Kidney epithelial cell (primary cell): Measurements from ENCODE around the gene KRT81. TPM values are rescaled to one million over a fixed set of nuclear protein-coding genes. Genes with fewer than 3 reads are reported as not detected.

Experiments
- DNase-seq: peaks from one replicate; pipeline ENCODE4 v3.0.0-alpha.2; 2010; ENCODE audit warnings: low read depth
- H3K27me3 ChIP-seq: 2 replicates; pipeline ENCODE4 v1.6.0; 2011; ENCODE audit warnings: low read length; ENCODE audit not compliant: control insufficient read depth, insufficient read depth
- H3K36me3 ChIP-seq: 2 replicates; pipeline ENCODE4 v1.5.1; 2011; ENCODE audit warnings: low read length; ENCODE audit not compliant: control insufficient read depth, insufficient read depth
- H3K4me3 ChIP-seq: 2 replicates; pipeline ENCODE4 v1.5.1; 2011; ENCODE audit warnings: low read depth, mild to moderate bottlenecking, control low read depth, low read length
- CTCF ChIP-seq: IDR thresholded peaks from 2 replicates; pipeline ENCODE4 v1.5.1; 2011; ENCODE audit warnings: mild to moderate bottlenecking, moderate library complexity, low read length, control low read depth, inconsistent platforms; ENCODE audit not compliant: insufficient read depth, poor library complexity, severe bottlenecking
- total RNA-seq: library from RNA; depleted of rRNA; stranded (reverse); fragments of >200 nt; gene quantifications from 2 replicates; pipeline ENCODE4 v1.2.3, GENCODE V29; 2015

Gene KRT81
- total RNA-seq, 1 donor from 2014 or later = 239 TPM

GRCh38 chr12:52264435-52264825, 26.9 kb downstream of the KRT81 start:
- no peak for TF ChIP-seq CTCF
- no peak overlapping the region for H3K4me3 ChIP-seq
- no peaks in the 10 kb centered on the region for H3K36me3 ChIP-seq
- H3K27me3 ChIP-seq = peaks cover 2% of the 10 kb centered on the region
- DNase-seq = no peak

- H3K27me3 ChIP-seq = peaks cover 2% of the 10 kb centered on the region
- no peak for TF ChIP-seq CTCF
- no peak overlapping the region for H3K4me3 ChIP-seq
- H3K36me3 ChIP-seq = no peaks in the 10 kb centered on the region
- DNase-seq = no peak
These were observed 27.4 kb downstream of the KRT81 start for GRCh38 chr12:52263761-52264434.

- no peak for TF ChIP-seq CTCF
- no peak for DNase-seq
- Histone ChIP-seq H3K27me3 (peaks cover 15% of the 10 kb centered on the region), H3K4me3 (no peak overlapping the region), H3K36me3 (no peaks in the 10 kb centered on the region)
These were observed 29.0 kb downstream of the KRT81 start for GRCh38 chr12:52262286-52262685.

GRCh38 chr12:52261208-52261484, 30.2 kb downstream of the KRT81 start:
- H3K4me3 ChIP-seq = no peak overlapping the region
- DNase-seq = no peak
- TF ChIP-seq CTCF = no peak
- H3K36me3 ChIP-seq = no peaks in the 10 kb centered on the region
- H3K27me3 ChIP-seq = peaks cover 19% of the 10 kb centered on the region

GRCh38 chr12:52260361-52261207, 30.8 kb downstream of the KRT81 start:
- no peak for TF ChIP-seq CTCF
- DNase-seq = no peak
- Histone ChIP-seq H3K36me3 (no peaks in the 10 kb centered on the region), H3K4me3 (no peak overlapping the region), H3K27me3 (peaks cover 19% of the 10 kb centered on the region)
